Measurements from ENCODE around the gene ITGA5.
A peak's percentile ranks its signal among the peaks of the same experiment; 100 is the strongest.

The ITGA5 gene

DNA sequence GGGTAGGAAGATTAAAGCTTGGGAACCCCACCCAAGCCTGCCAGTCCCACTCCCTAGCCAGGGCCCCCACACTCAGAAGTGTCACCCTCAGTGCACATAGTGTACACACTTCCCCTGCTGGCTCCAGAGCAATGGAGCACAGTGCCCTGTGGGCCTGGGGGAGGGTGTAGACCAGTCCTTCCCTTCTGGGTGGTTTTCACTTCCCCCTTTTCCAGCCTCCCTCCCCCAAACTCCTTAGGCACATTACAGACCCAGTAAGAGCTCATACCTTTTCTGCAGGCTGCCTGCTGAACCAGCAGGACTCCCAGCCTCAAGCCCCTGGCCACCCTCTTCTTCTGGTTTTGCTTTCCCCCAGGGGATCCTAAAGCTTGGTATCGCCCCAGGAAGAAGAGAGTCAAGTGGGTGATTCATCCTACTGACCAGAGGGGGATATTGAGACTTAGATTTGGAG is 34.5 kb downstream of the ITGA5 start, which contains the start of gene ZNF385A:
Gene ZNF385A, minus strand, starts transcription at position 143 of the 451 bp plus-strand sequence. CDS start 219 bp downstream, outside the sequence.
- Histone ChIP-seq H3K27ac (ENCODE audit: low read length) (peak within 1 kb of the TSS; percentile 60), H3K9me3 (ENCODE audit: insufficient read depth, low read length) (no peaks in the 10 kb centered on the region), H3K36me3 (replicated peaks; ENCODE audit: low read depth, low read length) (no peaks in the 10 kb centered on the region), H3K4me3 (ENCODE audit: low read length) (peak within 1 kb of the TSS; percentile 50), H4K20me1 (ENCODE audit: insufficient read depth, low read length) (no peaks in the 10 kb centered on the region), H3K4me2 (ENCODE audit: low read length) (peak within 1 kb of the TSS; percentile 83), H3K27me3 (ENCODE audit: low read depth, low read length) (no peaks in the 10 kb centered on the region), H3K79me2 (ENCODE audit: low read length) (no peaks in the 10 kb centered on the region), H3K9ac (ENCODE audit: low read length) (peak within 1 kb of the TSS; percentile 46; the same call in 1 of the 2 replicates), H3K4me1 (ENCODE audit: low read length) (peaks cover 43% of the 10 kb centered on the region), H2AFZ (ENCODE audit: low read depth, low read length) (no peak within 1 kb of the TSS)
- TF ChIP-seq CTCF (IDR thresholded peaks at IDR 0.05; ENCODE audit: low read depth, low read length) (no peak), EZH2phosphoT487 (IDR thresholded peaks at IDR 0.05; ENCODE audit: low read depth) (no peak)

DNA sequence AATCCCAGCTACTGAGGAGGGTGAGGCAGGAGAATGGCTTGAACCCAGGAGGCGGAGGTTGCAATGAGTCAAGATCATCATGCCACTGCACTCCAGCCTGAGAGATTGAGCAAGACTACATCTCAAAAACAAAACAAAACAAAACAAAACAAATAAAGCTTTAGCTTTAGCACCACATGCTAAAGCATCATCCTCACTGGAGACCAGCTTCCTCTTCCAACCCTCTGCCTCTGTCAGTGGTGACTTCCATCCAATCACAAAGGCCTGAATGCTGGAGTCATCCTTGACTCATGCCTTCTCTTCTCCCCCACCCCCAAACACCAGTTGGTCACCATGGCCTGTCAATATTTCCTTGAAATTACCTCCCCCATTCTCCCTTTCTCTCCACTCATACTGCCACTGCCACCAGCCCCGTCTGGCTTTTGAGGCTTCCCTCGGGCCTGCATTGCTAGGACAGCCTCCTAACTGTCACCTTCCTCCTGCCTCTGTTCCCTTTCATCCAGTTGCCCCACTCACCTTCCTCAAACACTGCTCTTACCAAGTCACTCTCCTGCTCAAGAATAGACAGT is 35.9 kb downstream of the ITGA5 start:
- no peak overlapping the region for H3K9ac ChIP-seq (ENCODE audit: low read length)
- peaks cover 53% of the 10 kb centered on the region for H3K4me1 ChIP-seq (ENCODE audit: low read length)
- 0 out of 2 replicates have a peak, but pooled peaks cover 3% of the 10 kb centered on the region for H4K20me1 ChIP-seq (ENCODE audit: insufficient read depth, low read length)
- no peaks in the 10 kb centered on the region for H3K79me2 ChIP-seq (ENCODE audit: low read length)
- no peaks in the 10 kb centered on the region for H3K9me3 ChIP-seq (ENCODE audit: insufficient read depth, low read length)
- H3K4me3 ChIP-seq (ENCODE audit: low read length), result no peak overlapping the region
- H2AFZ ChIP-seq (ENCODE audit: low read depth, low read length), result no peak overlapping the region
- TF ChIP-seq EZH2phosphoT487 (IDR thresholded peaks at IDR 0.05; ENCODE audit: low read depth), result no peak
- TF ChIP-seq CTCF (IDR thresholded peaks at IDR 0.05; ENCODE audit: low read depth, low read length), result no peak
- H3K4me2 ChIP-seq (ENCODE audit: low read length), result no peak overlapping the region
- H3K36me3 ChIP-seq (replicated peaks; ENCODE audit: low read depth, low read length), result no peaks in the 10 kb centered on the region
- no peaks in the 10 kb centered on the region for H3K27me3 ChIP-seq (ENCODE audit: low read depth, low read length)
- H3K27ac ChIP-seq (ENCODE audit: low read length), result no peak overlapping the region

DNA sequence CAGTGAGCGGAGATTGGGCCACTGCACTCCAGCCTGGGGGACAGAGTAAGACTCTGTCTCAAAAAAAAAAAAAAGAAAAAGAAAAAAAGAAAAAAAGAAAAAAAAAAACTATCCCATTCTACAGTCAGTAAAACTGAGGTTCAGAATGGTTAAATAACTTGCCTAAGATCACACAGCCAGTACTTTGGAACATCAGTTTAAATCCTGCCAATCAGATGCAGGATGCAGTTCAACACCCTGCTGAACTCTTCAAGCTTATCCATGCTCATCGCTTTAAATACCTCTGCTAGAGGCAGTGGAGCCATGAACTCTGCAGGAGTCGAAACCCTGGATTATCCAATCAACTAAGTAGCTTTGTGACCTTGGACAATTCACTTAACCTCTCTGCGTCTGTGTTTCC is 37.9 kb downstream of the ITGA5 start:
- Histone ChIP-seq H3K27me3 (ENCODE audit: low read depth, low read length) (no peaks in the 10 kb centered on the region), H3K36me3 (replicated peaks; ENCODE audit: low read depth, low read length) (no peaks in the 10 kb centered on the region), H3K4me1 (ENCODE audit: low read length) (peaks cover 39% of the 10 kb centered on the region), H3K79me2 (ENCODE audit: low read length) (no peaks in the 10 kb centered on the region), H3K4me3 (ENCODE audit: low read length) (no peak overlapping the region), H3K9me3 (ENCODE audit: insufficient read depth, low read length) (no peaks in the 10 kb centered on the region), H3K27ac (ENCODE audit: low read length) (no peak overlapping the region), H3K4me2 (ENCODE audit: low read length) (no peak overlapping the region), H3K9ac (ENCODE audit: low read length) (no peak overlapping the region), H4K20me1 (ENCODE audit: insufficient read depth, low read length) (0 out of 2 replicates have a peak, but pooled peaks cover 3% of the 10 kb centered on the region), H2AFZ (ENCODE audit: low read depth, low read length) (no peak overlapping the region)
- TF ChIP-seq EZH2phosphoT487 (IDR thresholded peaks at IDR 0.05; ENCODE audit: low read depth) (no peak), CTCF (IDR thresholded peaks at IDR 0.05; ENCODE audit: low read depth, low read length) (no peak)

DNA sequence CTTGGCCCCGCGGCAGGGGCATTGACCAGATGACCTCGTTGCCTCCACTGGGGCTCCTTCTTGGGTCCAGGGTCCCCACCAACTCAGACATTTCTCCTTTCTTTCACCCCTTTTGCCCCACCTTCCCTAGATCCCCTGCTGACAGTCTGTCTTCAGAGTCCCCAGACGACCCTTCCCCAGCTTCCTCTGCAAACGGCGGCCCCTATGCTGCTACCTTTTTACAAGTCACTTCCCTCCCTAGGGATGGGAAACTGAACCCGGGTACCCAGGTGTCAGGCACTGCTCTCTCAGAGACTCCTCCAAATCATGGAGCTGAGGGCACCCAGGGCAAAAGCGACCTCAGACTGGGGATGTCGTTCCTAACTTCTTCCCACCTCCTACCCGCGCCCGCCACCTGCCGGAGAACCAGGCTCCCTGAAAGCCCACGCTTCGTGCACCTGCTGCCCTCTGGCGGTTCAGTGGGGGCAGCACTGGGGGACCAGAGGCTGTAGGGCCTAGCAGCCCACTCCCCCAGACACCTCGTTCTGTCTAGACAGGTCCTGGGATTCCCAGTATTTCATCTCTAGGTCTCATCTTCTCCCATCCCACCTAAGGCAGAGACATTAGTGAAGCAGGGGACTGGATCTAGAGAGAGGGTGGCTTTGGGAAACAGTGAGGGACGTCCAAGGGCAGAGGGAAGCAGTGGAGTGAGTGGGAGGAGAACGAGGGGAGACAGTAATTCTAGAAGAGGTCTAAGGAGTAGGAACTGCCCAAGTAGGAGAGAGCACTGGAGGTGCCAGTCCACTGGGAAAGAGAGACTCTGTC is 39.5 kb downstream of the ITGA5 start:
- Histone ChIP-seq H3K79me2 (ENCODE audit: low read length) (no peaks in the 10 kb centered on the region), H3K4me3 (ENCODE audit: low read length) (peak overlapping the region; percentile 89), H3K27ac (ENCODE audit: low read length) (peak overlapping the region; percentile 31; the same call in 1 of the 2 replicates), H3K9me3 (ENCODE audit: insufficient read depth, low read length) (no peaks in the 10 kb centered on the region), H3K9ac (ENCODE audit: low read length) (peak overlapping the region; percentile 67), H3K4me1 (ENCODE audit: low read length) (peaks cover 23% of the 10 kb centered on the region), H3K27me3 (ENCODE audit: low read depth, low read length) (no peaks in the 10 kb centered on the region), H4K20me1 (ENCODE audit: insufficient read depth, low read length) (0 out of 2 replicates have a peak, but pooled peaks cover 3% of the 10 kb centered on the region), H3K36me3 (replicated peaks; ENCODE audit: low read depth, low read length) (no peaks in the 10 kb centered on the region), H3K4me2 (ENCODE audit: low read length) (peak overlapping the region; percentile 100), H2AFZ (ENCODE audit: low read depth, low read length) (peak overlapping the region; percentile 91)
- TF ChIP-seq EZH2phosphoT487 (IDR thresholded peaks at IDR 0.05; ENCODE audit: low read depth), result no peak
- TF ChIP-seq CTCF (IDR thresholded peaks at IDR 0.05; ENCODE audit: low read depth, low read length), result peak; percentile 100
